ENCODE measurements around the gene PLEKHG5. TPM values are rescaled to one million over a fixed set of nuclear protein-coding genes. Genes with fewer than 3 reads are reported as not detected.

The PLEKHG5 gene
- total and polyA plus RNA-seq, 10 of the 15 experiments (the other 5 are each of a cell fraction or from before 2014, with no cell fraction given), result 0.04 to 1.1 (median 0.18) TPM; not detected in 1

DNA sequence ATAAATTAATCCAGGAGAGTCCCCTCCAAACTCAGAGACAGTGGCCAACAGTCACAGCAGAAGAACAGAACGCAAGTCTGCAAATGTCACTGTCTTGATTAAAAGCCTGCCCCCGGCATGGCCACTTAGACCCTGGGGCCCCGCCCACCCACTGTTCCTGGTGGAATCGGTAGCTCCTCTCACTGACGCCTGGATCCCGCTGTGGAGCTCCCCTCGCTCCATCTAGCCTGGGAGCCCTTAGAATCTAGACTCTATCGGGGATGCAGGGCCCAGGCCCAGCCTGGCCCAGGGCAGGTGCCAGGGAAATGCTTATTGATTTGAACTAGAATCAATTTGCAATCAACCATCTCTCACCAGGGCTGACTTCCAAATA lies 21.4 kb upstream of the PLEKHG5 start (continued):
- TF ChIP-seq, protein P1, sequence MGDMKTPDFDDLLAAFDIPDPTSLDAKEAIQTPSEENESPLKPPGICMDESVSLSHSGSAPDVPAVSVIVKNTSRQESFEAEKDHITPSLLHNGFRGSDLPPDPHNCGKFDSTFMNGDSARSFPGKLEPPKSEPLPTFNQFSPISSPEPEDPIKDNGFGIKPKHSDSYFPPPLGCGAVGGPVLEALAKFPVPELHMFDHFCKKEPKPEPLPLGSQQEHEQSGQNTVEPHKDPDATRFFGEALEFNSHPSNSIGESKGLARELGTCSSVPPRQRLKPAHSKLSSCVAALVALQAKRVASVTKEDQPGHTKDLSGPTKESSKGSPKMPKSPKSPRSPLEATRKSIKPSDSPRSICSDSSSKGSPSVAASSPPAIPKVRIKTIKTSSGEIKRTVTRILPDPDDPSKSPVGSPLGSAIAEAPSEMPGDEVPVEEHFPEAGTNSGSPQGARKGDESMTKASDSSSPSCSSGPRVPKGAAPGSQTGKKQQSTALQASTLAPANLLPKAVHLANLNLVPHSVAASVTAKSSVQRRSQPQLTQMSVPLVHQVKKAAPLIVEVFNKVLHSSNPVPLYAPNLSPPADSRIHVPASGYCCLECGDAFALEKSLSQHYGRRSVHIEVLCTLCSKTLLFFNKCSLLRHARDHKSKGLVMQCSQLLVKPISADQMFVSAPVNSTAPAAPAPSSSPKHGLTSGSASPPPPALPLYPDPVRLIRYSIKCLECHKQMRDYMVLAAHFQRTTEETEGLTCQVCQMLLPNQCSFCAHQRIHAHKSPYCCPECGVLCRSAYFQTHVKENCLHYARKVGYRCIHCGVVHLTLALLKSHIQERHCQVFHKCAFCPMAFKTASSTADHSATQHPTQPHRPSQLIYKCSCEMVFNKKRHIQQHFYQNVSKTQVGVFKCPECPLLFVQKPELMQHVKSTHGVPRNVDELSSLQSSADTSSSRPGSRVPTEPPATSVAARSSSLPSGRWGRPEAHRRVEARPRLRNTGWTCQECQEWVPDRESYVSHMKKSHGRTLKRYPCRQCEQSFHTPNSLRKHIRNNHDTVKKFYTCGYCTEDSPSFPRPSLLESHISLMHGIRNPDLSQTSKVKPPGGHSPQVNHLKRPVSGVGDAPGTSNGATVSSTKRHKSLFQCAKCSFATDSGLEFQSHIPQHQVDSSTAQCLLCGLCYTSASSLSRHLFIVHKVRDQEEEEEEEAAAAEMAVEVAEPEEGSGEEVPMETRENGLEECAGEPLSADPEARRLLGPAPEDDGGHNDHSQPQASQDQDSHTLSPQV (IDR thresholded peaks at IDR 0.05), result no peak
- TF ChIP-seq BCL11A (IDR thresholded peaks at IDR 0.05; ENCODE audit: low read depth, low read length) (no peak), E2F8 (IDR thresholded peaks at IDR 0.05; ENCODE audit: low read depth, partially characterized antibody) (no peak), CBX5 (IDR thresholded peaks at IDR 0.05; ENCODE audit: low read depth) (no peak), CREM (IDR thresholded peaks at IDR 0.05; ENCODE audit: low read depth) (no peak), RBBP5 (conservative IDR thresholded peaks at IDR 0.05) (no peak), FOXM1 (IDR thresholded peaks at IDR 0.05; ENCODE audit: low read depth, low read length) (no peak), ZBTB33 (IDR thresholded peaks at IDR 0.05) (no peak), ZBTB4 (CRISPR knock-in tag; IDR thresholded peaks at IDR 0.05) (no peak), GABPA (IDR thresholded peaks at IDR 0.05; ENCODE audit: low read depth) (no peak), NR2F1 (conservative IDR thresholded peaks at IDR 0.05) (no peak), E4F1 (IDR thresholded peaks at IDR 0.05; ENCODE audit: borderline replicate concordance, partially characterized antibody) (no peak)

All from GM12878 (cell line).